ENCODE results near the gene SEZ6. TPM values are rescaled to one million over a fixed set of nuclear protein-coding genes. Genes with fewer than 3 reads are reported as not detected.

The SEZ6 gene
- total RNA-seq, 3 donors from 2014 or later (not counting 1 experiment from before 2014, with no cell fraction given), result 0.33 to 1.4 (median 0.97) TPM

- no peak for TF ChIP-seq CTCF (IDR thresholded peaks at IDR 0.05)
- Histone ChIP-seq H3K9me3 (ENCODE audit: control insufficient read depth, insufficient read depth, low read length) (no peaks in the 10 kb centered on the region), H3K27ac (ENCODE audit: low read length) (no peak overlapping the region), H3K4me3 (ENCODE audit: low read length) (no peak overlapping the region), H3K27me3 (ENCODE audit: control insufficient read depth, insufficient read depth, low read length) (no peaks in the 10 kb centered on the region), H3K4me1 (ENCODE audit: control insufficient read depth, insufficient read depth, low read length) (no peaks in the 10 kb centered on the region), H3K36me3 (ENCODE audit: control insufficient read depth, insufficient read depth, low read length) (peaks cover 92% of the 10 kb centered on the region)
- ATAC-seq (no peak), DNase-seq (no peak)
- H3K27ac Mint-ChIP-seq, result peak overlapping the region; percentile 59 to 78
- intact Hi-C loops (cut with micrococcal nuclease), result no loop called here
- peaks cover 20% of the 10 kb centered on the region for H3K36me3 Mint-ChIP-seq
- H3K9me3 Mint-ChIP-seq, result no peaks in the 10 kb centered on the region
- H3K4me3 Mint-ChIP-seq, result no peak overlapping the region
- H3K27me3 Mint-ChIP-seq (ENCODE audit: low read depth in 2 of 2), result no peaks in the 10 kb centered on the region
- WGBS (ENCODE audit: insufficient coverage), result 94% methylated on average over 12 of the region's 12 CpGs
- peaks cover 6 to 8% of the 10 kb centered on the region in 2 donors for H3K4me1 Mint-ChIP-seq
Measured at GRCh38 chr17:28917029-28917428, 88.8 kb downstream of the SEZ6 start.

GRCh38 chr17:28916302-28916934 lies 89.4 kb downstream of the SEZ6 start:
- peaks cover 92% of the 10 kb centered on the region for H3K36me3 ChIP-seq (ENCODE audit: control insufficient read depth, insufficient read depth, low read length)
- Mint-ChIP-seq H3K27ac (peak overlapping the region; percentile 59 to 78), H3K27me3 (ENCODE audit: low read depth in 2 of 2) (no peaks in the 10 kb centered on the region), H3K4me3 (no peak overlapping the region), H3K9me3 (no peaks in the 10 kb centered on the region), H3K36me3 (peaks cover 20% of the 10 kb centered on the region), H3K4me1 (peaks cover 3 to 6% of the 10 kb centered on the region in 2 donors)
- H3K9me3 ChIP-seq (ENCODE audit: control insufficient read depth, insufficient read depth, low read length), result no peaks in the 10 kb centered on the region
- H3K27me3 ChIP-seq (ENCODE audit: control insufficient read depth, insufficient read depth, low read length), result no peaks in the 10 kb centered on the region
- 56% methylated on average over 6 of the region's 6 CpGs for WGBS (ENCODE audit: insufficient coverage)
- DNase-seq, result peak in 1 of 2 donors; percentile 69
- no peaks in the 10 kb centered on the region for H3K4me1 ChIP-seq (ENCODE audit: control insufficient read depth, insufficient read depth, low read length)
- no peak overlapping the region for H3K4me3 ChIP-seq (ENCODE audit: low read length)
- no peak overlapping the region for H3K27ac ChIP-seq (ENCODE audit: low read length)
- intact Hi-C loops (cut with micrococcal nuclease), result loop anchor here (1.0 kb wide), 1 partner anchor 153 kb away; no protein-coding TSS in a partner anchor
- TF ChIP-seq CTCF (IDR thresholded peaks at IDR 0.05), result peak; percentile 76
- peak; percentile 75 to 82 (median 81) for ATAC-seq

GRCh38 chr17:28912938-28913333 lies 92.9 kb downstream of the SEZ6 start:
- Mint-ChIP-seq H3K4me3 (no peak overlapping the region), H3K27me3 (ENCODE audit: low read depth in 2 of 2) (no peaks in the 10 kb centered on the region), H3K4me1 (peaks cover 0 to 6% of the 10 kb centered on the region in 2 donors), H3K9me3 (no peaks in the 10 kb centered on the region), H3K27ac (peak overlapping the region in 1 of 2 donors; percentile 58), H3K36me3 (peaks cover 20% of the 10 kb centered on the region)
- peaks cover 96% of the 10 kb centered on the region for H3K36me3 ChIP-seq (ENCODE audit: control insufficient read depth, insufficient read depth, low read length)
- H3K27me3 ChIP-seq (ENCODE audit: control insufficient read depth, insufficient read depth, low read length), result no peaks in the 10 kb centered on the region
- ATAC-seq (no peak), DNase-seq (no peak)
- no peaks in the 10 kb centered on the region for H3K9me3 ChIP-seq (ENCODE audit: control insufficient read depth, insufficient read depth, low read length)
- no peak overlapping the region for H3K4me3 ChIP-seq (ENCODE audit: low read length)
- no peak for TF ChIP-seq CTCF (IDR thresholded peaks at IDR 0.05)
- 92% methylated on average over 6 of the region's 6 CpGs for WGBS (ENCODE audit: insufficient coverage)
- H3K27ac ChIP-seq (ENCODE audit: low read length), result no peak overlapping the region
- intact Hi-C loops (cut with micrococcal nuclease), result no loop called here
- no peaks in the 10 kb centered on the region for H3K4me1 ChIP-seq (ENCODE audit: control insufficient read depth, insufficient read depth, low read length)
